Ishikawa (cell line): ENCODE results near the gene CGREF1.

Source experiments
- CREB1 ChIP-seq: IDR thresholded peaks from 2 replicates; pipeline ENCODE4 v1.6.1; 2012; ENCODE audit warnings: low read depth
- EP300 ChIP-seq: IDR thresholded peaks from 2 replicates; pipeline ENCODE4 v1.6.1; 2012; ENCODE audit warnings: borderline replicate concordance
- NFIC ChIP-seq: IDR thresholded peaks from 2 replicates; pipeline ENCODE4 v1.6.1; 2012
- TAF1 ChIP-seq: IDR thresholded peaks from 2 replicates; pipeline ENCODE4 v1.6.1; 2012; ENCODE audit warnings: low read depth, mild to moderate bottlenecking

DNA sequence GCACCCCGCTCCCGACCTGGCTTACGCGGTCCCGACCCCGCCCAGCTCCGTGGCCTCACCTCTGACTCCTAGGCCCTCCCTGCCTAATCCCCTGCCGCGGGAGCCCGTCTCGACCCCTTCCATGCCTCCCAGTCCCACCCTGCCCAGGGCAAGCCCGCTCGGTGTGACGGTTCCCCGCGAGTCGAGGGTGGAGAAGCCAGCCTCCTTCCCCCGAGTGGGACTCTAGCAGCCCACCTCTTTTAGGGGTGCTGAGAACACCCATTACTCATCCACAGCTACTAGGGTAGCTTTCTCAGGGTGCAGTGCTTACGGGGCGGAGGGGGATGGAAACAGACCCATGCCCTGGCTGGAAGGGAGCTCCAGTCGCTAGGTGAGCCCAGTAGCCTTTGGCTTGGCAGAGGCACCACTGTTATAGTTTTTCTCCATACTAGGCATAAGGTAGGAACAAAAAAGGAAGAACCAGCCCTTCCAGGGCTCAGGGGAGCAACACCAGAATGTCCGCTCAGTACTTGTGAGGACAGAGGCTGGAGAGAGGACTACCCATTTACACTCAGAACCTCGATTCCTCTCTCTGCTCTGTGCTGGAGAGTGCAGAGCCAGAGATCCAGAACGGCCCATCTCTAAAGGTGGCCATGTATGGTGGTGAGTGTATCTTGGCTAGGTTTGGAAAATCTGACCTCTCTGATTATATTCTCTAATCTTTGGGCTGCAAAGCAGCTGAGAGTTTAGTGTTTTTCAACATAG, 66.9 kb downstream of the CGREF1 start:
- no peak for TF ChIP-seq CREB1
- TF ChIP-seq EP300 = no peak
- TF ChIP-seq NFIC = no peak
- TF ChIP-seq TAF1 = no peak
